ENCODE measurements around the gene CDC14C. TPM values are rescaled to one million over a fixed set of nuclear protein-coding genes. Genes with fewer than 3 reads are reported as not detected.

CDC14C gene
- total and polyA plus RNA-seq, 9 of the 15 experiments (the other 6 are each of a cell fraction or from before 2014, with no cell fraction given), result not detected

DNA sequence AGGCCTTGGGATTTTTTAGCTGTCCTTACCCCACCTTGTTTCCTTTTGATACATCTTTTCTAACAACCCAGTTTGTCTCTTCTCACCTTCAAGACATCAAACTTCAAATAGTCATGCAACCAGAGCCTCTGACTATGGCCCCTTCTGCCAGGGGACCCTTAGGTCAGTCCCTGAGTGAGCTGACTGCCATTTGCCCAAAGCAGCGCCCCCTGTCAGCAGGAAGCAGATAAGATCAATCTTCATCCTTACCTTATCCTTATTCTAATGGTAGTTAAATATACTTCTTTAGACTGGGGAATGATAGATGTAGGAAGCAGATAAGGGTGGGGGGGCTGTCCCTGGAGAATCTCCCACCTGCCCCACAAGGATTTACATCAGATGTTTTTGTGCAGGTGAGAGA lies 29.8 kb upstream of the CDC14C start:
- H3K9me1 ChIP-seq (ENCODE audit: control insufficient read depth, insufficient read depth, low read length), result no peaks in the 10 kb centered on the region
- in situ Hi-C loops (cut with MboI) (no loop called here), intact Hi-C loops (cut with micrococcal nuclease) (no loop called here)
- H3K4me2 ChIP-seq (ENCODE audit: insufficient read depth, low read length), result no peak overlapping the region
- H3K27ac ChIP-seq (ENCODE audit: extremely low read depth, low read depth, low read length), result no peak overlapping the region
- H3K27me3 ChIP-seq (ENCODE audit: control insufficient read depth in 2 of 2, insufficient read depth in 2 of 2, low read length in 2 of 2), result no peaks in the 10 kb centered on the region
- no peaks in the 10 kb centered on the region for H3K9me3 ChIP-seq (replicated peaks; ENCODE audit: control insufficient read depth, insufficient read depth, low read depth, low read length)
- ChIA-PET POLR2A (no interaction called here), CTCF (ENCODE audit: low intra/inter-chr PET ratio) (no interaction called here)
- no peak for ATAC-seq
- WGBS (ENCODE audit: insufficient coverage, low coverage, missing lambda C conversion rate), result 0% methylated on average over 1 of the region's 1 CpG
- no peaks in the 10 kb centered on the region for H4K20me1 ChIP-seq (replicated peaks; ENCODE audit: control insufficient read depth, insufficient read depth, low read length)
- no peak for FAIRE-seq
- TF ChIP-seq ZNF785 (CRISPR knock-in tag; IDR thresholded peaks at IDR 0.05) (no peak), KAT7 (CRISPR knock-in tag; IDR thresholded peaks at IDR 0.05; ENCODE audit: borderline replicate concordance) (no peak), GATA2 (CRISPR knock-in tag; IDR thresholded peaks at IDR 0.05) (no peak), CREM (IDR thresholded peaks at IDR 0.05; ENCODE audit: low read depth) (no peak), ETV5 (CRISPR knock-in tag; IDR thresholded peaks at IDR 0.05; ENCODE audit: low read depth) (no peak), ZFP36 (IDR thresholded peaks at IDR 0.05; ENCODE audit: low read depth, low read length, partially characterized antibody) (no peak), NFE2 (IDR thresholded peaks at IDR 0.05; ENCODE audit: low read depth) (no peak), GABPA (tag; conservative IDR thresholded peaks at IDR 0.05; ENCODE audit: low read depth) (no peak), POLR2H (tag; IDR thresholded peaks at IDR 0.05; ENCODE audit: low read depth) (no peak), ZNF253 (CRISPR knock-in tag; conservative IDR thresholded peaks at IDR 0.05) (no peak), SLC30A9 (CRISPR knock-in tag; IDR thresholded peaks at IDR 0.05) (no peak), ARHGAP35 (IDR thresholded peaks at IDR 0.05; ENCODE audit: partially characterized antibody) (no peak), RB1 (IDR thresholded peaks at IDR 0.05; ENCODE audit: low read depth) (no peak), NCOA6 (IDR thresholded peaks at IDR 0.05) (no peak), BACH1 (tag; IDR thresholded peaks at IDR 0.05) (no peak), PPARD (CRISPR knock-in tag; IDR thresholded peaks at IDR 0.05) (no peak)
- TF ChIP-seq, protein P1, sequence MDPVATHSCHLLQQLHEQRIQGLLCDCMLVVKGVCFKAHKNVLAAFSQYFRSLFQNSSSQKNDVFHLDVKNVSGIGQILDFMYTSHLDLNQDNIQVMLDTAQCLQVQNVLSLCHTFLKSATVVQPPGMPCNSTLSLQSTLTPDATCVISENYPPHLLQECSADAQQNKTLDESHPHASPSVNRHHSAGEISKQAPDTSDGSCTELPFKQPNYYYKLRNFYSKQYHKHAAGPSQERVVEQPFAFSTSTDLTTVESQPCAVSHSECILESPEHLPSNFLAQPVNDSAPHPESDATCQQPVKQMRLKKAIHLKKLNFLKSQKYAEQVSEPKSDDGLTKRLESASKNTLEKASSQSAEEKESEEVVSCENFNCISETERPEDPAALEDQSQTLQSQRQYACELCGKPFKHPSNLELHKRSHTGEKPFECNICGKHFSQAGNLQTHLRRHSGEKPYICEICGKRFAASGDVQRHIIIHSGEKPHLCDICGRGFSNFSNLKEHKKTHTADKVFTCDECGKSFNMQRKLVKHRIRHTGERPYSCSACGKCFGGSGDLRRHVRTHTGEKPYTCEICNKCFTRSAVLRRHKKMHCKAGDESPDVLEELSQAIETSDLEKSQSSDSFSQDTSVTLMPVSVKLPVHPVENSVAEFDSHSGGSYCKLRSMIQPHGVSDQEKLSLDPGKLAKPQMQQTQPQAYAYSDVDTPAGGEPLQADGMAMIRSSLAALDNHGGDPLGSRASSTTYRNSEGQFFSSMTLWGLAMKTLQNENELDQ (CRISPR knock-in tag; IDR thresholded peaks at IDR 0.05; ENCODE audit: borderline replicate concordance), result no peak
- TF ChIP-seq, protein P2, sequence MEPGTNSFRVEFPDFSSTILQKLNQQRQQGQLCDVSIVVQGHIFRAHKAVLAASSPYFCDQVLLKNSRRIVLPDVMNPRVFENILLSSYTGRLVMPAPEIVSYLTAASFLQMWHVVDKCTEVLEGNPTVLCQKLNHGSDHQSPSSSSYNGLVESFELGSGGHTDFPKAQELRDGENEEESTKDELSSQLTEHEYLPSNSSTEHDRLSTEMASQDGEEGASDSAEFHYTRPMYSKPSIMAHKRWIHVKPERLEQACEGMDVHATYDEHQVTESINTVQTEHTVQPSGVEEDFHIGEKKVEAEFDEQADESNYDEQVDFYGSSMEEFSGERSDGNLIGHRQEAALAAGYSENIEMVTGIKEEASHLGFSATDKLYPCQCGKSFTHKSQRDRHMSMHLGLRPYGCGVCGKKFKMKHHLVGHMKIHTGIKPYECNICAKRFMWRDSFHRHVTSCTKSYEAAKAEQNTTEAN (CRISPR knock-in tag; IDR thresholded peaks at IDR 0.05), result no peak
- TF ChIP-seq, protein P3, sequence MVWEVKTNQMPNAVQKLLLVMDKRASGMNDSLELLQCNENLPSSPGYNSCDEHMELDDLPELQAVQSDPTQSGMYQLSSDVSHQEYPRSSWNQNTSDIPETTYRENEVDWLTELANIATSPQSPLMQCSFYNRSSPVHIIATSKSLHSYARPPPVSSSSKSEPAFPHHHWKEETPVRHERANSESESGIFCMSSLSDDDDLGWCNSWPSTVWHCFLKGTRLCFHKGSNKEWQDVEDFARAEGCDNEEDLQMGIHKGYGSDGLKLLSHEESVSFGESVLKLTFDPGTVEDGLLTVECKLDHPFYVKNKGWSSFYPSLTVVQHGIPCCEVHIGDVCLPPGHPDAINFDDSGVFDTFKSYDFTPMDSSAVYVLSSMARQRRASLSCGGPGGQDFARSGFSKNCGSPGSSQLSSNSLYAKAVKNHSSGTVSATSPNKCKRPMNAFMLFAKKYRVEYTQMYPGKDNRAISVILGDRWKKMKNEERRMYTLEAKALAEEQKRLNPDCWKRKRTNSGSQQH (CRISPR knock-in tag; IDR thresholded peaks at IDR 0.05), result no peak
- TF ChIP-seq, protein P4, sequence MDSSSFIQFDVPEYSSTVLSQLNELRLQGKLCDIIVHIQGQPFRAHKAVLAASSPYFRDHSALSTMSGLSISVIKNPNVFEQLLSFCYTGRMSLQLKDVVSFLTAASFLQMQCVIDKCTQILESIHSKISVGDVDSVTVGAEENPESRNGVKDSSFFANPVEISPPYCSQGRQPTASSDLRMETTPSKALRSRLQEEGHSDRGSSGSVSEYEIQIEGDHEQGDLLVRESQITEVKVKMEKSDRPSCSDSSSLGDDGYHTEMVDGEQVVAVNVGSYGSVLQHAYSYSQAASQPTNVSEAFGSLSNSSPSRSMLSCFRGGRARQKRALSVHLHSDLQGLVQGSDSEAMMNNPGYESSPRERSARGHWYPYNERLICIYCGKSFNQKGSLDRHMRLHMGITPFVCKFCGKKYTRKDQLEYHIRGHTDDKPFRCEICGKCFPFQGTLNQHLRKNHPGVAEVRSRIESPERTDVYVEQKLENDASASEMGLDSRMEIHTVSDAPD (CRISPR knock-in tag; IDR thresholded peaks at IDR 0.05), result no peak
- no peaks in the 10 kb centered on the region for H3K79me2 ChIP-seq (ENCODE audit: control insufficient read depth, insufficient read depth, low read length)
- no peak for DNase-seq (ENCODE audit: extremely low read depth in 1 of 4, low spot score in 3 of 4)
- no peaks in the 10 kb centered on the region for H3K36me3 ChIP-seq (ENCODE audit: control insufficient read depth, insufficient read depth, low read length)
- BruUV-seq (replicated peaks), result no TSS peak
- no peak overlapping the region for H3K4me3 ChIP-seq
- no peak overlapping the region for H3K9ac ChIP-seq (ENCODE audit: insufficient read depth in 1 of 2, low read depth in 2 of 2, low read length in 2 of 2)
- no peak overlapping the region for H2AFZ ChIP-seq (ENCODE audit: low read depth, low read length)
- H3K4me1 ChIP-seq (replicated peaks in 1 of 2; ENCODE audit: control insufficient read depth in 2 of 2, insufficient read depth in 2 of 2, low read length in 2 of 2), result no peaks in the 10 kb centered on the region
